H1 (cell line): ENCODE results near the gene VWA5A. TPM values are rescaled to one million over a fixed set of nuclear protein-coding genes. Genes with fewer than 3 reads are reported as not detected.
"Not testable (repeated sequence)": the region's sequence is repeated elsewhere in the genome, so short reads cannot be mapped to it uniquely, and the experiment has no call there.

Experiments used
- CTCF ChIA-PET: fragments of 300-600 bp; sonication (Branson Sonifier 250); formaldehyde crosslinking; loops from one replicate; lab custom pipeline; 2021; ENCODE audit not compliant: partially characterized antibody; lab: Charles Lee
- POLR2A ChIA-PET: fragments of 300-600 bp; sonication (Branson Sonifier 250); formaldehyde crosslinking; loops from one replicate; lab custom pipeline; 2021; ENCODE audit warnings: inconsistent platforms; ENCODE audit not compliant: partially characterized antibody; lab: Charles Lee
- DNase-seq, 2 experiments: peaks; one replicate each; pipeline versions ENCODE4 v3.0.0 to v3.0.0-alpha.2; 2010 to 2022; ENCODE audit warnings: low spot score in 2 of 2, low read depth in 1 of 2, mixed read lengths in 1 of 2
- FAIRE-seq: peaks from 2 replicates; lab custom pipeline; 2011; peaks lifted over from hg19 to GRCh38; lab: Jason Lieb, UNC
- H2AFZ ChIP-seq: 2 replicates; pipeline ENCODE4 v1.8.1; 2012; ENCODE audit warnings: low read length, inconsistent platforms
- H2AK5ac ChIP-seq: 2 replicates; pipeline ENCODE4 v1.6.1; 2013; ENCODE audit warnings: low read depth, low read length
- H2BK120ac ChIP-seq: replicated peaks from 2 replicates; pipeline ENCODE3; 2013; ENCODE audit warnings: low read depth, low read length, inconsistent platforms
- H2BK12ac ChIP-seq: 2 replicates; pipeline ENCODE4 v1.6.1; 2013; ENCODE audit warnings: low read depth, low read length
- H2BK15ac ChIP-seq: 2 replicates; pipeline ENCODE4 v1.6.1; 2013; ENCODE audit warnings: low read length
- H2BK20ac ChIP-seq: 2 replicates; pipeline ENCODE4 v1.6.1; 2013; ENCODE audit warnings: low read length
- H2BK5ac ChIP-seq: 2 replicates; pipeline ENCODE4 v1.6.1; 2013; ENCODE audit warnings: low read depth, low read length
- H3K14ac ChIP-seq: 2 replicates; pipeline ENCODE4 v1.6.1; 2013; ENCODE audit warnings: inconsistent platforms; ENCODE audit not compliant: insufficient read length
- H3K18ac ChIP-seq: 2 replicates; pipeline ENCODE4 v1.6.1; 2013; ENCODE audit warnings: low read length; ENCODE audit errors: extremely low read depth
- H3K23ac ChIP-seq: 2 replicates; pipeline ENCODE4 v1.6.1; 2013; ENCODE audit warnings: inconsistent platforms; ENCODE audit not compliant: insufficient read length
- H3K23me2 ChIP-seq: 2 replicates; pipeline ENCODE4 v1.6.1; 2013; ENCODE audit warnings: low read depth, low read length
- H3K27ac ChIP-seq: 2 replicates; pipeline ENCODE4 v1.6.1; 2011; ENCODE audit warnings: low read depth, low read length, inconsistent platforms
- H3K27me3 ChIP-seq, 4 experiments: replicated peaks in 1 of 4; 1 replicate in 1 of 4; 2 replicates in 3 of 4; pipeline versions ENCODE4 v1.6.1 to v1.8.1; 2011 to 2013; ENCODE audit warnings: low read length in 3 of 4, mild to moderate bottlenecking in 3 of 4, inconsistent platforms in 2 of 4, mixed read lengths in 2 of 4, moderate library complexity in 1 of 4; ENCODE audit not compliant: control insufficient read depth in 3 of 4, insufficient read depth in 3 of 4; ENCODE audit errors: extremely low read depth in 1 of 4
- H3K36me3 ChIP-seq, 4 experiments: 2 replicates each; pipeline versions ENCODE4 v1.6.1 to v1.8.1; 2011 to 2013; ENCODE audit warnings: mild to moderate bottlenecking in 4 of 4, low read length in 3 of 4, moderate library complexity in 2 of 4, control low read depth in 1 of 4, inconsistent platforms in 1 of 4; ENCODE audit not compliant: insufficient read depth in 4 of 4, control insufficient read depth in 2 of 4
- H3K4ac ChIP-seq: replicated peaks from 2 replicates; pipeline ENCODE3; 2013; ENCODE audit warnings: low read length, low read depth, mixed read lengths, inconsistent platforms; ENCODE audit not compliant: insufficient read length
- H3K4me1 ChIP-seq, 4 experiments: replicated peaks in 1 of 4; 1 replicate in 1 of 4; 2 replicates in 3 of 4; pipeline versions ENCODE4 v1.6.1 to v1.8.1; 2011 to 2013; ENCODE audit warnings: low read length in 3 of 4, inconsistent platforms in 2 of 4, mixed read lengths in 1 of 4; ENCODE audit not compliant: insufficient read depth in 4 of 4, control insufficient read depth in 3 of 4
- H3K4me2 ChIP-seq, 2 experiments: 2 replicates each; pipeline versions ENCODE4 v1.6.1 to v1.8.1; 2011 to 2013; ENCODE audit warnings: low read depth in 2 of 2, low read length in 2 of 2, control low read depth in 1 of 2, inconsistent platforms in 1 of 2, mild to moderate bottlenecking in 1 of 2; ENCODE audit not compliant: insufficient read depth in 1 of 2
- H3K4me3 ChIP-seq, 4 experiments: fragments of 200-600, 300-600 bp in 1 of 4; sonication (generic), shearing (Covaris generic), sonication (Bioruptor Twin) in 1 of 4; 2 replicates each; pipeline versions ENCODE4 v1.5.1 to v1.8.1; 2011 to 2016; ENCODE audit warnings: low read length in 4 of 4, low read depth in 3 of 4, control low read depth in 2 of 4, inconsistent platforms in 2 of 4, mild to moderate bottlenecking in 2 of 4, mixed read lengths in 1 of 4, moderate library complexity in 1 of 4; ENCODE audit not compliant: insufficient read depth in 2 of 4; ENCODE audit errors: extremely low read depth in 1 of 4
- H3K56ac ChIP-seq: replicated peaks from 2 replicates; pipeline ENCODE3; 2013; ENCODE audit warnings: low read depth, mild to moderate bottlenecking, mixed read lengths, low read length, inconsistent platforms; ENCODE audit not compliant: insufficient read length
- H3K79me1 ChIP-seq: 2 replicates; pipeline ENCODE4 v1.6.1; 2013; ENCODE audit warnings: low read depth, low read length, control low read depth
- H3K79me2 ChIP-seq, 2 experiments: 2 replicates each; pipeline versions ENCODE4 v1.6.1 to v1.8.1; 2012 to 2013; ENCODE audit warnings: low read length in 2 of 2, mild to moderate bottlenecking in 2 of 2, inconsistent platforms in 1 of 2; ENCODE audit not compliant: insufficient read depth in 2 of 2, control insufficient read depth in 1 of 2
- H3K9ac ChIP-seq, 4 experiments: replicated peaks in 1 of 4; 1 replicate in 1 of 4; 2 replicates in 3 of 4; pipeline versions ENCODE4 v1.6.1 to v1.8.1; 2011 to 2013; ENCODE audit warnings: low read depth in 3 of 4, low read length in 3 of 4, control low read depth in 2 of 4, mild to moderate bottlenecking in 2 of 4, moderate library complexity in 2 of 4, inconsistent platforms in 1 of 4; ENCODE audit errors: extremely low read depth in 1 of 4
- H3K9me3 ChIP-seq, 2 experiments: 2 replicates each; pipeline versions ENCODE4 v1.6.1 to v1.8.1; 2012 to 2013; ENCODE audit warnings: mild to moderate bottlenecking in 2 of 2, moderate library complexity in 2 of 2, control low read depth in 1 of 2, inconsistent platforms in 1 of 2, low read depth in 1 of 2, low read length in 1 of 2, mixed read lengths in 1 of 2; ENCODE audit not compliant: insufficient read depth in 2 of 2
- H4K20me1 ChIP-seq, 2 experiments: replicated peaks in 1 of 2; 2 replicates each; pipeline versions ENCODE3 to v1.8.1; 2011 to 2013; ENCODE audit warnings: inconsistent platforms in 2 of 2, low read length in 2 of 2, mild to moderate bottlenecking in 1 of 2; ENCODE audit not compliant: insufficient read depth in 2 of 2, control insufficient read depth in 1 of 2
- H4K5ac ChIP-seq: 2 replicates; pipeline ENCODE4 v1.6.1; 2013; ENCODE audit warnings: low read length, low read depth, mixed read lengths, inconsistent platforms; ENCODE audit not compliant: insufficient read length
- H4K8ac ChIP-seq: 2 replicates; pipeline ENCODE4 v1.8.0; 2013; ENCODE audit warnings: mild to moderate bottlenecking, moderate library complexity, low read length, inconsistent platforms; ENCODE audit not compliant: insufficient read depth; ENCODE audit errors: extremely low read depth
- H4K91ac ChIP-seq: replicated peaks from 2 replicates; pipeline ENCODE3; 2013; ENCODE audit warnings: low read length, mixed read lengths, inconsistent platforms; ENCODE audit not compliant: insufficient read length
- WGBS, 2 experiments: shearing (Covaris generic) in 1 of 2; methylation state at CpG; one replicate each; pipeline versions ENCODE4 v1.1.6 to v1.1.7; 2013 to 2015; ENCODE audit warnings: low lambda C conversion rate in 2 of 2, mixed read lengths in 2 of 2, inconsistent platforms in 1 of 2, low coverage in 1 of 2, missing lambda C conversion rate in 1 of 2; ENCODE audit not compliant: insufficient replicate concordance in 2 of 2, insufficient coverage in 1 of 2, insufficient read length in 1 of 2; ENCODE audit errors: extremely low coverage in 1 of 2, missing lambda C conversion rate in 1 of 2; 5-methylcytosine and 5-hydroxymethylcytosine counted together
- polyA plus RNA-seq, 7 experiments: library from polyadenylated mRNA; depleted of rRNA in 3 of 7; stranded (reverse) in 5 of 7; unstranded in 2 of 7; fragments of >200 nt in 5 of 7; fragments of 200-250 nt in 2 of 7; gene quantifications; 1 replicate in 5 of 7; 2 replicates in 1 of 7; 4 replicates in 1 of 7; pipeline versions ENCODE4 v1.2.1 to v1.2.3, GENCODE V29; 2011 to 2013; ENCODE audit warnings: missing spikeins in 2 of 7, mixed read lengths in 2 of 7
- total RNA-seq: library from RNA; stranded (reverse); fragmentation: NEBNext Ultra II Directional; extraction: Animal tissue kit (Norgen Biotek cat#: 25700); gene quantifications from 2 replicates; pipeline ENCODE4 v1.2.1, GENCODE V29; 2021

Gene VWA5A
- total and polyA plus RNA-seq, 2 of the 8 experiments (the other 6 are each of a cell fraction or from before 2014, with no cell fraction given), result 12.5 to 20.4 TPM

DNA sequence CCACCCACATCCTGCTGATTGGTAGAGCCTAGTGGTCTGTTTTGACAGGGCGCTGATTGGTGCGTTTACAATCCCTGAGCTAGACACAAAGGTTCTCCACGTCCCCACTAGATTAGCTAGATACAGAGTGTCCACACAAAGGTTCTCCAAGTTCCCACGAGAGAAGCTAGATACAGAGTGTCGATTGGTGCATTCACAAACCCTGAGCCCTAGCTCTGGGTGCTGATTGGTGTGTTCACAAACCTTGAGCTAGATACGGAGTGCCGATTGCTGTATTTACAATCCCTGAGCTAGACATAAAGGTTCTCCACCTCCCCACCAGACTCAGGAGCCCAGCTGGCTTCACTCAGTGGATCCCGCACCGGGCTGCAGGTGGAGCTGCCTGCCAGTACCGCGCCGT, 55.1 kb downstream of the VWA5A start:
- H3K79me1 ChIP-seq, H3K56ac ChIP-seq, H3K4me1 ChIP-seq, H2BK5ac ChIP-seq, DNase-seq, H3K4me2 ChIP-seq, H3K79me2 ChIP-seq, H2BK120ac ChIP-seq, H4K91ac ChIP-seq, H3K36me3 ChIP-seq, H2BK12ac ChIP-seq, H3K9me3 ChIP-seq, H4K5ac ChIP-seq, H3K18ac ChIP-seq, H3K23ac ChIP-seq, H3K27ac ChIP-seq, H2BK20ac ChIP-seq, H4K20me1 ChIP-seq, H3K9ac ChIP-seq, H2AK5ac ChIP-seq, H3K4ac ChIP-seq, H3K4me3 ChIP-seq, FAIRE-seq, POLR2A ChIA-PET, H2AFZ ChIP-seq, H4K8ac ChIP-seq, H3K23me2 ChIP-seq, H2BK15ac ChIP-seq, H3K14ac ChIP-seq: not testable (repeated sequence)
- peaks cover 13 to 37% (median 33%) of the 10 kb centered on the region in 4 experiments for H3K27me3 ChIP-seq
- 95% methylated on average over 8 of the region's 12 CpGs; no CpG with 5 or more reads in 1 of the 2 experiments for WGBS, 2 experiments
- CTCF ChIA-PET, result interaction anchor here (1.0 to 1.4 kb wide), 3 partner anchors 18 to 231 kb away, joined by 3 to 5 read pairs (median 3); no protein-coding TSS in a partner anchor
